HT-29 (cell line): ENCODE data around the gene SPATA31C2. TPM values are rescaled to one million over a fixed set of nuclear protein-coding genes. Genes with fewer than 3 reads are reported as not detected.
"Not testable (repeated sequence)": the region's sequence is repeated elsewhere in the genome, so short reads cannot be mapped to it uniquely, and the experiment has no call there.

Source experiments
- DNase-seq: peaks from one replicate; pipeline ENCODE4 v3.0.0-alpha.2; 2015; ENCODE audit warnings: low spot score
- total RNA-seq: library from RNA; depleted of rRNA; stranded (reverse); fragments of >200 nt; shearing (Covaris generic); gene quantifications from 2 replicates; pipeline ENCODE4 v1.2.3, GENCODE V29; 2014; rRNA removed

The SPATA31C2 gene
- not detected in 2 replicates for total RNA-seq

DNA sequence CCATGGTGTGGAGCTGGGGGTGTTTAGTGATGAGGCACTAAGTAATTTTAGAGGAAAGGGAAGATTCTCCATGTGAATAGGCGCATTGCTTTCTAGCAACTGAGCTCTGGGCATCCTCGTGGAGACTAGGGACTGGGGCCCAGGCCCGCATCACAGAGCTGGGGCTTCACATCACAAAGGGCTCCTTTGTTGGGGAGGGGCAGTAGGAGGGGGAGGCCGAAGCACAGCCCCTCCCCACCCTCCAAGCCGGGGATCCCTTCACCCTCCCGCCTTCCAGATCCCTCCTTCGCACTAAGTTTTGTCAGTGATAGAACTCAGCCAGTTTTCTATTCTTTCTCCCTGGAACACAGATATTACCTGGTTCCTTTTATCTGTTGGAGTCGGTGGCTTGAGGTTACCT lies at the start of gene SPATA31C2:
TSS of gene SPATA31C2 (minus strand) at position 101 of the 400 bp plus-strand sequence. CDS start at position 72, 29 bp downstream.
- DNase-seq, result not testable (repeated sequence)

DNA sequence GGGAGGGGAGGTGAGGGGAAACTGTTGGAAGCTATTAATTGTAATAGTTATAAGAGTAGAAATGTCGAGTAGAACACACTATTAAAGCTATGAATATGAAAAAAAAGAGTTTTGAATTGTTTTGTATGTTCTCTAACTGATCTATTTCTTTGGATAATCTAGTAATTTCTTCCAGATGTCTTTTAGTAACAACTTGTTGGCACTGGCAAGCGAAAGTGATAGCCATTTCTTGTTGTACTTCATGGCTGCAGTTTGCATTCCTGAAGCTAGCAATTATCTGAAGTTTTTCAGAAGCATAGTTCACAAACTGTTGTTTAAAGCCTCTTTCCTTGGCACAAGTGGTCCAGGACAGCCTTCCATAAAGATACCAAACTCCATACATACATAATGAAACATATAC lies 49.4 kb upstream of the SPATA31C2 start:
- DNase-seq, result no peak

DNA sequence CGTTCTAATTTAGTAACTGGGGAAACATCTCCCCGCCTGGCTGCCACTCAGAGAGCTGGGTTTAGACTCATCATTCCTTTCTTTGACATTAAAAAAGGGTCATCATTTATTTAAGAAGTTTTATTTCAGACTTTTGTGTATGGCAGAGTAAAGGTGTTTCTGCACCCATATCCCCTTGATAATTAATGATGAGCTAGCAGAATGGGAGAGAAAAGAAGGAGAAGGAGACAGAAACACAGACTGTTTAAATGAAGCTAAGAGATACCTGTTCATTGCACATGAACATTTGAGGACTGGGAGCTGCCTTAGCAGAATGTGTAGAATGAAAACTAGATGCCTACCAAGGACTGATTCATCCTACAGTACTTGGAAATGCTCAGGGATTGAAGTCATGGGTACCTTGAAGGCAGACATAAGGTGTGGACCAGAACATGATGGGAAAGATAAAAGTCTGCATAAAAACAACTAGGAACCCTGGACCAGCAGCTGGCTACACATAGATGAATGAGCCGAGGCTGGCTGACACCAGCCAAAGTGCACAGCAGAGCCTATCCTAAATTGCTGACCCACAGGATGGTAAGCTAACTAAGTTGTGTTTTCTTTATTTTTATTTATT lies 48.3 kb upstream of the SPATA31C2 start:
- no peak for DNase-seq

DNA sequence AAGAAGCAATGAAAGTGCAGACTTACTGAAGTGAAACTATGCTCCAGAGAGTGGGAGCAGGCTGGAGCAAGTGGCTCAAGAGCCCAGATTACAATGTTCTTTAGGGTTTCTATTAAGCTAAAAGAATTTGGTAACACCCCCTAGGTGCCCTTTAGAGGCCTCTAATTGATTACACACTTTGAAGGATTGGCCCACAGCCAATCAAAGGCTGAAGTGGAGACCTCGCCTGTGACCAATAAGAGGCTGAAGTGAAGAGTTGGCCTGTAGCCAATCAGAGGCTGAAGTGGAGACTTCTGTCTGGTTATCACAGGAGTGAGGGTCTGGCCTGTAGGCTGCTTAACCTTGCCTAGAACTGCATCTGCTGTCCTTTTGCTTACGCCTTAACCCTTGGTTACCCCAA lies 46.7 kb upstream of the SPATA31C2 start:
- no peak for DNase-seq

DNA sequence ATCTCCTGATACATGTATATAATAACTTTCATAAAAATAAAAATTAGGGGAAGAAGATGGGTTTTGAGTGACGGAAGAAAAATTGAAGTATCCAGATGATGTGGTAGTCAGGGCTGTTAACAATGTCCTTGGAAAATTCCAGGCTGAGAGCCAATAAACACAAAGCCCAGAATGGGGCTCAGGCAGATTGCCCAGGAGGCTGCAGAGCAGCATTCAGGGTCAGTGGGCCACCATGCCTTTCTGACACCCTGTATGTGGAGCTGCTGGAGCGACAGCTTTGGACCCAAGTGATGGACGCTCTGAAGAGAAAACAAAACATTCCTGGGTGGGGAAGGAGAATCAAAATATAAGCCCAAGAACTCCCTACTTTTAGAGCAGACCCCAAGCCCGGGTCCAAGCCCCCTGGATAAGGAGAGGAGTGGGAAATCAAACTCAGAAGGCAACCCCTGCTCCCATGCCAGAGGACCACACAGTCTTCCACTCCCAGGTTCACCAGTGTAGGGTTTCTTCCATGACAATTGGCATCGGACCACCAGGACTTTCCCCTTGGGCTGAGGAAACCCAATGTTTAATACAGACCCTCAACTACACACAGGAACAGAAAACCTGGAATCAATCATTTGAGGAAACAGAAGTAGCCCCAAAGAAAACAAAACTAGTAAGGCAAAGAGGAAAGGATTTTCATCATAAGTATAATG lies 45.7 kb upstream of the SPATA31C2 start:
- DNase-seq, result no peak

DNA sequence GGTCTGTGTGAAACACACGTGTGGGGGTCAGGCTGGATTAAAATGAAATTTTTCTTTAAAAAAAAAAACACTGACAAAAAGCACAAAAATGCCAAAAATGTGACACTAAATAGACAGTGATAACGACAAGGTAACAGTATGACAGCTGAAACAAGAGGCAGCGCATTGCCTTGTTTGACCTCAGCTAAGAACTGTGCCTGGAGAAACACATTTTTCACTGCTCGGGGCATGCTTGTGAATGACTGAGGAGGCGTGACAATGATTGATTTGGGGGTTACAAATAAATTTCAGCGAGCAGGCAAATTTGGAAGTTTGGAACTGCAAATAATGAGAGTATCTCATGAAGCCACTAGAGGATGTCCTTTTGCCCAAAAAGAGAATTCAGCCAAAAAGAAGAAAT lies 44.2 kb upstream of the SPATA31C2 start:
- no peak for DNase-seq

DNA sequence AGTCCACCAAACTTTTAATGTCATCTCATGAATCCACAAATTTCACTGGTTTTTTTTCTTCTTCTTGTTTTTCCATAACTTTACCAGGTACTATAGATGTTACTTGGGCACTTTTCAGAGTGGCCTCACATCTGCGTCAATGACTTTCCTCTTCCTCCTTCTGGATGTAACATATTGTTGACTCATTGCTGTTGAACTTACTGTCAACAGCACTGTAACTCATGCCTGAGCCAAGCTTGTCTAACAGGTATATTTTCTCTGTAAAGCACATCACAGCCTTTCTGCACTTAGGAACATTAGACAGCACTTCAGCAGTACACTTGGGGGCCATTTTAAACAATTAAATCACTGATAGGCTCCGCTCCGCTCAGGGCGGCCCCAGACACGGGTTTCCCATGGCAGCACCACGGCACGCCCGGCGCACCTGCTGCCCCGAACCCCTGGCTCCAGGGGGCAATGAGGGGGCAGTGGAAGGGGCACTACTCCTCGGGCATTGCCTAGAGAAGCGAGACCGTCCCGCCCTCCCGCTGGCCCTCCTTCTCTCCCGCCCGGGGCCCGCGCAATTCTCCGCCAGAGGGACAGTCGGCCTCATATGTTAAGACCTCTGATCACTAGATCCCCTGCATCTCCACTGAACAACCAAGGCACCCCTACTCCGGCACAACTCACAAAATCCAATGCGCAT lies 41.9 kb upstream of the SPATA31C2 start:
- no peak for DNase-seq

DNA sequence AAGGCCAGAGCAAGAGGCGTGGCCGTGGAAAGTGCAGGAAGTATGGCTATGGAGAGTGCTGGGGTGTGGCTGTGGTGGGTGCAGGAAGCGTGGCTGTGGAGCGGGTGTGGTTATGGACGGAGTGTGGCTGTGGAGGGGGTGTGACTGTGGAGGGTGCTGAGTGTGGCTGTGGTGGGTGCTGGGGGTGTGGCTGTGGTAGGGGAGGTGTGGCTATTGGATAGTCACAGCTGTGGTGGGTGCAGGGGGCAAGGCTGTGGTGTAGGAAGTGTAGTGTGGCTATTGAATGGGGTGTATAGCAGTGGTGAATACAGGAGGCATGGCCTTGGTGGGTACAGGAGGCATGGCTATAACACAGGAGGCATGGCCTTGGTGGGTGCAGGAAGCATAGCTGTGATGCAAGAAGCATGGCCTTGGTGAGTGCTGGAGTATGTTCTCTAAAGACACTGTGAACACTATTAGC lies 40.8 kb upstream of the SPATA31C2 start:
- DNase-seq, result no peak

DNA sequence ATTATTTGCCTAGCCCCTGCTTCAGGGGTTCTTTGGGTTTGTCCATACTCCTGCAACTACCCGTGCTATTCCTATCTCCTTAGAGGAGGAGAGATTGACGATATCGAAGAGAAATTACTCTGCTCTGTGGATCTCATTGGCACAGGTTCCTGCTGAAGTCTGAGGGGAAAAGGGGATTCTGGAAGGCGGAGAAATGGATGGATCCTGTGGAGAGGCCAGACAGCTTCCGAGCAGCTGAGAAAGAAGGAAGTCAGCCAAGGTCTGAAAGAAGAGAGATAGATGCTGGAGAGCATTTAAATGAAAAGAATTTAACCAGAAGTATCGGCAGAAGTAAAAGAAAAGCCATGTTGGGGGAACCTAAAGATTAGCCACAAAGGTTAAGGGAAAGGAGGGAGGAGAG lies 40.4 kb upstream of the SPATA31C2 start:
- DNase-seq, result no peak

DNA sequence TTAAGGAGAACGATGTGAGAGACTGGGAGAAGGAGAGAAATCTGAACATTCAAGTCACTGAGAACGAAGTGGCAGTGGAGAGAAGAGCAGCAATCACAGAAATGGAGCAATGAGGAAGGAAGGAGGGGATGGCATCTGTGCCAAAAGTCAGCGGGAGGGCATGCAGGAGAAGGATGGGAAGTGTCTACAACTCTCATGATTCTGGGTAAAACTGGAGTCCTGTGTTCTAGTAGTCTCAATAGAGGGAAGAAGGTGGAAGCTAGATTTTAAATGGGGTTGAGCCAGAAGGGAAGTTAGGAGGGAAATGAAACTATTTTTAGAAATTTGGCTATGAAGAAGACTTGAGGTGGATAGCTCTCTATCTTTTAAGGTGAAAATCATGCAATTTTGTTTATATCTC lies 39.1 kb upstream of the SPATA31C2 start:
- DNase-seq, result no peak

DNA sequence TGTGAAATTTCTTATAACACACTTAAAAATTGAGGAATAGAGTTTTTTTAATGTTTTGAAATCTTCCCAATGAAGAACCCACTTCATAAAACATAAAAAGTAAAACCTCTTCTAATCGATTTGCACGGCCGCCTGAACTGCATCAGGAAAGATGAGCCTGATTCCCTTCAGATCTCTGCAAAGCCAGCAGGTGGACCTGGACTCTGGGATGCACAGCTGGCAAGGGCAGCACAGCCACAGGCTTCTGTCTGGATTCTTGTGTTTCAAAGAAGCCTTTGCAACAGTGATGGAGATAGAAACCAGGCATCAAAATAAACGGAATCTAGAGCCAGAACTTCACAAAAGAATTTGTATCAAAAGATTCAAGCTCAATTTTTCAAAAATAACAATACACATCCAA lies 36.0 kb upstream of the SPATA31C2 start:
- DNase-seq, result no peak

DNA sequence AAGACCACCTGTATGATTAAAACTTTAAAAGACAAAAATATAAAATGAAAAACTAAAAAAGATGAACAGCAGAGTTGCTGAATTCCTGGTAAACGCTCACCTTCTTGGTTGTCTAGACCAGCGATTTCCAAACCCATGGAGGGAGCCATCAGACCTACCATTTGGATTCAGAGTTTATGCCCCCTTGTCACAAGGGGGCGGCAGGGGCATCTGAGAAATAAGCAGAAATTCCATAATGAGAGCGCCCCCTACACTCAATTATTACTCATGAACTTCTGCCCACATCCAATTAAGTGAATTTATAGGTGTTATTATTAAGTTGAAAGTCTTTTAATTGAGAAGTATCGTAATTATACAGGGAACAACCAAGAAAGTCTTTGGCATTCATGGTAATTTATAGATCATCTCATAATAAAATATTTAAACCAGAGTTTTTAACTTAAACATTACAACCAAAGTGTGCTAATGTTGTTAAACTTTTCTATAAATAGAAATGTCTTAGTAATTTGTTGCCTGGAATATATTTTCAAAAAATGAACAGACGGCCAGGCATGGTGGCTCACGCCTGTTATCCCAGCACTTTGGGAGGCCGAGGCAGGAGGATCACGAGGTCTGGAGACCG lies 35.2 kb upstream of the SPATA31C2 start:
- peak; percentile 75 for DNase-seq

DNA sequence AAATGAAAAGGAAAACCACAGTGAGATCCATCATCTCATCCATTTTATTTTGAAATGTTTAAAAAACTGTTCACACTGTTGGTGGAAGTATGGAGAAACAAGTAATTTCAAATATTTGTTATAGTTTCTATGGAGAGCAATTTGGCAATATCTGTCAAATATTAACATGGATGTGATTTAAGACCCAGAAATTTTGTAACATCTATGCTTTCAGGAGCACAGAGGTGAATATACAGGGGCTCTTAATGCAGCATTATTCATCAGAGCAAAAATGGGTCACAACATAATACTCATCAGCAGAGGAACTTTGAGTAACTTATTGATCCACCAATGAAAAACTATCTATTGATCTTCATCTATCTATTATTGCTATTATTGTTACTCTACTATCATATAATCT lies 31.4 kb upstream of the SPATA31C2 start:
- no peak for DNase-seq

DNA sequence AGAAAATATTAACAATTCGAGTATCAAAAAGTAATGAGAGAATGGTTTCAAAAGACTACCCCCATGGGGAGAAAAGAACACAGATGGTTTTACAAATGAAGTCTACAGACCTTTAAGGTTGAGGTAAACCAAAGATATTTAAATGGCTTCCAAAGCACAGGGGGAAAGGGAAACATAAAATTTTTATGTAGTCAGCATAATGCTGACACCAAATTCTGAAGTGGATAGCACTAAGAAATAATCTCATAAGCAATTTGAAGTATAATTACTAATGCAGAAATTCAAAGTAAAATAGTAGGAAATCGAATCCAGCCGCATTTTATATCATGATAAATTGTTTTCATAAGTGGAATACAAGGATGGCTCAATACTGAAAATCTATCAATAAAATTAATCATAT lies 30.3 kb upstream of the SPATA31C2 start:
- no peak for DNase-seq

DNA sequence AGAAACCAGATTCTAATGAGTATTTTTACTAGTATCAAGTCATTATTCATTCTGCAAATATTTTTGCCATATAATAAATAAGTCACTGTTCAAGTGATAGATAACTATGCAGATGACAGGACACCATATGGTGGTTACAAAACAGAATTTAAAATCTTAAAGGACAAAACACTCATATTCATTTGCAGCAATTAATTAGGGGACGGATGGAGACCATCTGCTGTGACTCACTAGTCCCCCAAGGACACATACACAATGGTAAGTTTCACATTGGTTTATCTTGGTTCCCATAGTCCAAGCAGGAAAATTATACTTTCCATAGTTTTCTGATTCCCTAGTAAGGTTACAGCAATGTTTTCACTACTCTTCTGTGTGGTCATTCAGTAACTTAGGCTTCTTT lies 28.4 kb upstream of the SPATA31C2 start:
- no peak for DNase-seq

DNA sequence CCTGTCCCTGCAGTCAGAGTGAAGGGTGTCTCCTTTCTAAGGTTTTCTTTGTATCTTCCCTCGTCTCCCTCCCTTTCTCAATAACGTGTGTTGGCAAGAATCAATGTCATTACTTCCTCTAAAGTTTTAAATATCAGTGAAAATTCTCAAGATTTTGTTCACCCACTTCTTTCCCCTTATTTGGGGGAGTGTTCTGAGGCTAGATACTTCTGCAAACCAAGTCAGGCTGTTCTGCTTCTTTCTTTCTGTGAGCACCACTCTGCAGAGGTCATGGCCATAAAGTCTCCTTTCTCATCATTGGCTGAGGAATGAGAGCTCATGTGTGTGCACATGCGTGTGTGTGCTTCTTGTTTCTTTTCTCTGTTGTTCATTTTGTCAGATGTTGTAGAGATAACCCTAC lies 26.6 kb upstream of the SPATA31C2 start:
- DNase-seq, result no peak

DNA sequence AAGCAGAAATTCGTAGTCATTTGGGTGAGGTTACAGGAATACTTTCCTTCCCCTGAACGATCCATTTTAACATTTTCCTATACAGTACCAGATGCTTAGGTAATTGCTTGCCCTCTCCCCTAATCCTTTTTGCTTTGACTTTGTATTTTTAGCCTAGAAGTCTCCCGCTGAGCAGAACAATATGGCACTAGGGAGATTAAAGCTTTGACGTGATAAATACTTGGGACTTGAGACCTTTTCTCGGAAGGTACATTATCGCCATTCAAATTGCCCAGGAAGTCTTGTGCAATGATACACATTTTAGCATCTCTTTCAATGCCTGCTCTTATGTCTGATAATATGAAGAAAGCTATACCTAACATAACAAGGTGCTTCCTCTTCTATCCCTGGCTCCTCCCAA lies 22.9 kb upstream of the SPATA31C2 start:
- no peak for DNase-seq

DNA sequence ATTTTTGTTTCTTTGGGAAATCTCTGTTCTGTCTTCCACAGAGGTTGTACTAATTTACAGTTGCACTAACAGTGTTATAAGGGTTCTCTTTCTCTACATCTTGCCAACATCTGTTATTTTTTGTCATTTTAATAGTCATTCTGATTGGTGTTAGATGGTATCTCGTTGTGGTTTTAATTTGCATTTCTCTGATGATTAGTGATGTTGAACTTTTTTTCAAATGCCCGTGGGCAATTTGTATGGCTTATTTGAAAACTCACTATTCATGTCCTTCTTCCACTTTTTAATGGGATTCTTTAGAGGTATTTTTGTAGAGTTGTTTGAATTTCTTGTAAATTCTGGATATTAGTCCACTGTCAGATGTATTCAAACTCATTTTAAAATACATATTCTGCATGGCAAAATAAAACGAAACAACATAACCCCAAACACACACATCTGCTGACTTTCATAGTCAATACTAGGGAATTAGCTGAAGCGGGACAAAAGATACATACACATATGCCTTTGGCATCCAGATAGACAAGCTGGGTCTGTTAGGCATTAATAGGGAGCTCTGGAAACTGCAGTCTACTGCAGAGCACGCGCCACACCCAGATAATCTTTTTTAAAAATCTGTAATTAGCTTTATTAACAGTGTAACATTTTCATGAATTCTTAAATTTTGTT lies 5.8 kb upstream of the SPATA31C2 start:
- no peak for DNase-seq

DNA sequence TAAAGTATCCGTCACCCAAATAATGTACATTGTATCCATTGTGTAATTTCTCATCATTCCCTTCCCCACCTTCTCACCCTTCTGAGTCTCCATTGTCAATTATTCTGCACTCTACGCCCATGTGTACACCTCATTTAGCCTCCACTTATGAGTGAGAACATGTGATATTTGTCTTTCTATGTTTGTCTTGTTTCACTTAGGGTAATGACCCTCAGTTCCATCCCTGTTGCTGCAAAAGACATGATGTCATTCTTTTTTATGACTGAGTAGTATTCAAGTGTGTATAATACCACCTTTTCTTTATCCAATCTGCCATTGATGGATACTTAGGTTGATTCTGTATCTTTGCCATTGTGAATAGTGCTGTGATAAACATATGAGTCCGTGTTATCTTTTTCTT lies 4.9 kb upstream of the SPATA31C2 start:
- DNase-seq, result no peak

DNA sequence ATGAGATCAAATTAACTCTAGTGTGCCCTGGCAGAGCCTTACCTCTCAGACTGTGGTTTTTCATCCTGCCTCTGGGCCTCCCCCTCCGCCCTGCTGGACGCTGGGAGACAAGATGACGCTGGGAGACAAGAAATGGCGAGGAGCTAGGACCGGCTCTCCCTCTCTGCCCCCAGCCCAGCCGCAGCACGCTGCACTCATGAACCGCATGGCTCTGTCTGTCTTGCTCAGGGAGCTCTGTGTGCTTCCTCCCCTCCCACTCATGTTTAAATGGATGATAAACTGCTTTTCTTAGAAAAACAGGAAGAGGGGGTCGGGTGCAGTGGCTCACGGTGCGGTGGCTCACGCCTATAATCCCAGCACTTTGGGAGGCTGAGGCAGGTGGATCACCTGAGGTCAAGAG lies 4.7 kb downstream of the SPATA31C2 start:
- DNase-seq, result not testable (repeated sequence)

DNA sequence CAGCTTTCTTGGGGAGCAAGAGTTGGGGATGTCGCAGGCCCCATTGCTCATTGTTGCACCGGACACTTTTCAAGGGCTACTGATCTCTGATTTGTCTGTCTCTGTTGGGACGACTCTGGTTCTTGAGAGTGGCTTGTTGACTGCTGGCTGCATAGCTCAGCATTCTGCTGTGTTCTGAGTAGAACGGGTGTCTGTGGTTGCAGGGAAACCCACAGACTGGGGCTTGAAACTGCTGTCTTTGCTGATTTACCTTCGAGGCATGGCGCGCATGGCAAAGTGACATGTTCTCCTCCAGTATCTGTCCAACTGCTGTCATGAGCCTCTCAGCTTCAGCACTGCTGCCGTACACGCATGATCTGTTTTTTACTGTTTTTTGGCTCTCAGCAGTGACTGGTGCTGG lies 8.7 kb downstream of the SPATA31C2 start:
- not testable (repeated sequence) for DNase-seq
